ENCODE measurements around the gene HLA-DOA.

DNA sequence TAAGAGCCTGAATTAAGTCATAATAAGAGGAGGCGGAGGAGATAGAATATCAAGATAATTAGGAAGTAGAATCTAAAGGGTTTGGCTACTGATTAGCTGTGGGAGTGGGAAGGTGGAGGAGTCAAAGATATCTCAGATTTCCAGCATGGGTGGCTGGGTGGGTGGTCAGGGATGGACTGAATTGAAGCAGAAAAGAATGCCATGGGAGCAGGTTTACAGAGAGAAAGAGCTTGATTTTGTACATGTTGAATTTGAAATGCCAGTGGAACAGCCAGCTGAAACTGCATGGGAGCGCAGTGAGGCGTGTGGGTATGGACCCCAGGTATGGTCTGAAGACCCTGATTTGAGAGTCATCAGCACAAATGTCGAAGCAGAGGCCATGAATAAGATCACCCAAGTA lies 55.1 kb downstream of the HLA-DOA start:
- TF ChIP-seq, protein P1, sequence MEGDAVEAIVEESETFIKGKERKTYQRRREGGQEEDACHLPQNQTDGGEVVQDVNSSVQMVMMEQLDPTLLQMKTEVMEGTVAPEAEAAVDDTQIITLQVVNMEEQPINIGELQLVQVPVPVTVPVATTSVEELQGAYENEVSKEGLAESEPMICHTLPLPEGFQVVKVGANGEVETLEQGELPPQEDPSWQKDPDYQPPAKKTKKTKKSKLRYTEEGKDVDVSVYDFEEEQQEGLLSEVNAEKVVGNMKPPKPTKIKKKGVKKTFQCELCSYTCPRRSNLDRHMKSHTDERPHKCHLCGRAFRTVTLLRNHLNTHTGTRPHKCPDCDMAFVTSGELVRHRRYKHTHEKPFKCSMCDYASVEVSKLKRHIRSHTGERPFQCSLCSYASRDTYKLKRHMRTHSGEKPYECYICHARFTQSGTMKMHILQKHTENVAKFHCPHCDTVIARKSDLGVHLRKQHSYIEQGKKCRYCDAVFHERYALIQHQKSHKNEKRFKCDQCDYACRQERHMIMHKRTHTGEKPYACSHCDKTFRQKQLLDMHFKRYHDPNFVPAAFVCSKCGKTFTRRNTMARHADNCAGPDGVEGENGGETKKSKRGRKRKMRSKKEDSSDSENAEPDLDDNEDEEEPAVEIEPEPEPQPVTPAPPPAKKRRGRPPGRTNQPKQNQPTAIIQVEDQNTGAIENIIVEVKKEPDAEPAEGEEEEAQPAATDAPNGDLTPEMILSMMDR (IDR thresholded peaks at IDR 0.05; ENCODE audit: control extremely low read depth in 1 of 3, insufficient read depth in 1 of 3, low read depth in 1 of 3, low read length in 3 of 3): no peak
- no peak for TF ChIP-seq POLR2AphosphoS5 (IDR thresholded peaks at IDR 0.05; ENCODE audit: low read depth, low read length)

Measured in H1 (cell line).